Activated CD8-positive, alpha-beta memory T cell treated with anti-CD3 and anti-CD28 coated beads, Interleukin-2, amount 50 U/mL, for 1 hour (primary cell): Measurements from ENCODE around the gene EME1.
"Not testable (repeated sequence)": the region's sequence is repeated elsewhere in the genome, so short reads cannot be mapped to it uniquely, and the experiment has no call there.

Source experiments
- DNase-seq: peaks from one replicate; pipeline ENCODE4 v3.0.0-alpha.2; 2020; ENCODE audit errors: extremely low read depth

The EME1 gene

GRCh38 chr17:50425682-50426471, 52.8 kb downstream of the EME1 start, which contains the start of gene ACSF2:
Gene ACSF2, plus strand, starts transcription at chr17:50426218. Its CDS starts 44 bp downstream, at chr17:50426262.
- DNase-seq, result peak; percentile 25

- no peak for DNase-seq
These were observed 53.4 kb downstream of the EME1 start for GRCh38 chr17:50426472-50426782.

GRCh38 chr17:50426814-50427787, 54.1 kb downstream of the EME1 start:
- DNase-seq, result no peak

- not testable (repeated sequence) for DNase-seq
These were observed 55.1 kb downstream of the EME1 start for GRCh38 chr17:50428126-50428525.

- no peak for DNase-seq
These were observed 55.9 kb downstream of the EME1 start for GRCh38 chr17:50428831-50429424.

DNA sequence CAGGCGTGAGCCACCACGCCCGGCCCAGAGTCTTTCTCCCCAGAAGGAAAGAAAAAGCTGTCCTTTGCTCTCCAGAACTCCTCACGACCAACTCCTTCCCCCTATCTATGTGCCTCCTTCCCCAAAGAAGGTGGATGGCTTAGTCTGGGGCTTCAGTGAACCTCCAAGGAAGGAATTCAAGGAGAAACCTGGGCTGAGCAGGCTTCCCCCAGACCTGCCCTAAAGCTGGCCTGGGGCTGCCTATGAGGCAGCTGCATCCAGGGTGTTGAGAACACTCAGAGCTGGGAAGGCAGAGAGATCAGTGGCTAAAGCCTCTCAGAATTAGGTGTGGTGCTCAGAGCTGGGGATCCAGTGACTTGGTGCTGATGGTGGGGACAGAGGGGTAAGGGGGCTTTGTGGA, 56.8 kb downstream of the EME1 start:
- DNase-seq, result no peak
